SJCRH30 (cell line): Measurements from ENCODE around the gene LRRC4B. TPM values are rescaled to one million over a fixed set of nuclear protein-coding genes. Genes with fewer than 3 reads are reported as not detected.

Experiments used
- DNase-seq, 2 experiments: peaks; one replicate each; pipeline ENCODE4 v3.0.0-alpha.2; 2015 to 2020
- H3K27ac ChIP-seq: fragments of 250-450 bp; sonication (Bioruptor Pico); 2 replicates; pipeline ENCODE4 v1.5.1; 2020; ENCODE audit warnings: mild to moderate bottlenecking, moderate library complexity
- H3K27me3 ChIP-seq: fragments of 250-450 bp; sonication (Bioruptor Pico); 2 replicates; pipeline ENCODE4 v1.5.1; 2020; ENCODE audit warnings: mild to moderate bottlenecking, moderate library complexity
- H3K36me3 ChIP-seq: fragments of 250-450 bp; sonication (Bioruptor Pico); 2 replicates; pipeline ENCODE4 v1.5.1; 2020; ENCODE audit warnings: mild to moderate bottlenecking, moderate library complexity
- H3K4me1 ChIP-seq: fragments of 250-450 bp; sonication (Bioruptor Pico); 2 replicates; pipeline ENCODE4 v1.5.1; 2020; ENCODE audit warnings: mild to moderate bottlenecking, moderate library complexity
- H3K4me3 ChIP-seq: fragments of 250-450 bp; sonication (Bioruptor Pico); 2 replicates; pipeline ENCODE4 v1.5.1; 2020; ENCODE audit warnings: mild to moderate bottlenecking, moderate library complexity
- H3K9me3 ChIP-seq: fragments of 250-450 bp; sonication (Bioruptor Pico); replicated peaks from 2 replicates; pipeline ENCODE4 v1.5.1; 2020; ENCODE audit warnings: mild to moderate bottlenecking, moderate library complexity
- total RNA-seq: library from RNA; depleted of rRNA; stranded (reverse); fragments of >200 nt; shearing (Covaris generic); gene quantifications from 2 replicates; pipeline ENCODE4 v1.2.3, GENCODE V29; 2014

The LRRC4B gene
- total RNA-seq, 1 experiment from 2014 or later: 0.02 TPM

DNA sequence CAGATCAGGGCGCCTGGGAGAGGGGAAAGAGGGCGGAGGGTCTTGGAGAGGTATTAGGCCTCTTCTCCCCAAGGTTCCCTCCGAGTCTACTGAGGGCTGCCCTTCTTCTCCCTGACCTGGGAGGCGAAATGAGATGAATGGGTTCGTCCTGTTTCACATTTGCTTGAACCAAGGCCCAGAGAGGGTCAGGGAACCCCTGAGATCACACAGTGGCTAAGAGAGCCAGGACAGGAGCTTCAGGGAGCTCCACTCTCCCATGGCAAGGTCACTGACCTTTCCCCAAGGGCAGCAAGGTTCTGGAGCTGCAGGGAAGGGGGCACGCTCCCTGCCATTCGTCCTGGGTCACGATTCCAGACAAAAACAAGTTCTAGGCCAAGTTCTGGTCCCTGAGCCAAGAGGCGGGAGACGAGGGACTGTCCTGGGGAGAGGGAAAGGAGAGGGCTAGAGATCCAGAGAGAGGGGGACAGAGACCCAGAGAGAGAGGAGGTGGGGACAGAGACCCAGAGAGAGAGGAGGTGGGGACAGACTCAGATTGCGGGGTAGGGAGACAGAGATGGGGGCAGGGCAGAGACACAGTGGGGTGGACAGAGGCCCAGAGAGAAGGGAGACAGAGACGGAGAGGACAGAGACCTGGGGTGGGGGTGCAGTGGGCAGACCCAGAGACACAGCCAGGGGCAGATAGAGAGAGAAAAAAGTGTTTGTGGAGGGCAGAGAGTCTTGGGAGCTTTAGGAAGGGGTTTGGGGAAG lies 55.1 kb downstream of the LRRC4B start:
- H3K9me3 ChIP-seq: no peaks in the 10 kb centered on the region
- H3K4me1 ChIP-seq: peaks cover 19% of the 10 kb centered on the region
- no peak for DNase-seq
- peaks cover 6% of the 10 kb centered on the region; the same call in 1 of the 2 replicates for H3K27me3 ChIP-seq
- no peaks in the 10 kb centered on the region for H3K36me3 ChIP-seq
- no peak overlapping the region for H3K4me3 ChIP-seq
- no peak overlapping the region for H3K27ac ChIP-seq

DNA sequence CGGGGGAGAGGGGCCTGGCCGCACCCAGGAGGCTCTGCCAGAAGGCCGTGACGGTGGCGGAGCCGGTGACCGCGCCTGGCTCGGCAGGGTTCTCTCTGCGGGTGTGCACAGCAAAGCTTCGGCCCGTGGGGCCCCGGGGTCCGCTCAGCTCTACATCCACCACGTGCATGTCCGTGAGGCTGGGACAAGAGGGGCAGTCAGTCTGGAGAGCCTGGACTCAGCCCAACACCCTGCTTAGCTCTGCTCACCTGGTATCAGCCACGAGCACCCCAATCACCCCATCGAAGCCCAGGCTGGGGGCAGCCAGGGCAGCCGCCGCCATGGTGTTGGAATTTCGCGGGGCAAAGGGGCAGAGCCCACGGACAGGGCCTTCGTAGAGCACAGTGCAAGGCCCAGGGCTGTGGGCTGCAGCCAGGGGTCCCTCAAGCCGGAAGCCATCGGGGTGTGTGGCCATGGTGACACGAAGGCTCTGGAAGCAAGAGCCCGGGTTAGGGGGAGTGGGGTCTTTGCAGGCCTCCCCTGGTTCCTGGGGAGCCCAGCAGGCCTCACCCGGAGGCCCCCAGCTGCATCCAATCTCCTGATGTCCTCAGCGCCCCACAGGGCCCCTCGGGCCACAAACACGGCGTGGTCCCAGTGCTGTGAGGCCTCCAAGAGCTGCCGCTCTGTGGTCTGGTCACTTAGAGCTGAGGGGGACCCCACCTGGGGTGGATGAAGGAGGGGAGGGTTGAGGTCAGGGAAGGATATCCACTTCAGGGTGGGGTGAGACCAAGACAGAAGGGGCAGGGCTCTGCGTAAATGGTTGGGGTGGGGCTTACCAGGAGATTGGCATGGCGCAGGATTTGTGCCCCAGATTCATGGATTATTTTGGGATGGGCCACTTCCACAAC lies 55.9 kb downstream of the LRRC4B start:
- Histone ChIP-seq H3K27ac (no peak overlapping the region), H3K9me3 (no peaks in the 10 kb centered on the region), H3K4me3 (peak overlapping the region; percentile 62), H3K36me3 (no peaks in the 10 kb centered on the region), H3K4me1 (peaks cover 22% of the 10 kb centered on the region), H3K27me3 (peaks cover 6% of the 10 kb centered on the region; the same call in 1 of the 2 replicates)
- no peak for DNase-seq

DNA sequence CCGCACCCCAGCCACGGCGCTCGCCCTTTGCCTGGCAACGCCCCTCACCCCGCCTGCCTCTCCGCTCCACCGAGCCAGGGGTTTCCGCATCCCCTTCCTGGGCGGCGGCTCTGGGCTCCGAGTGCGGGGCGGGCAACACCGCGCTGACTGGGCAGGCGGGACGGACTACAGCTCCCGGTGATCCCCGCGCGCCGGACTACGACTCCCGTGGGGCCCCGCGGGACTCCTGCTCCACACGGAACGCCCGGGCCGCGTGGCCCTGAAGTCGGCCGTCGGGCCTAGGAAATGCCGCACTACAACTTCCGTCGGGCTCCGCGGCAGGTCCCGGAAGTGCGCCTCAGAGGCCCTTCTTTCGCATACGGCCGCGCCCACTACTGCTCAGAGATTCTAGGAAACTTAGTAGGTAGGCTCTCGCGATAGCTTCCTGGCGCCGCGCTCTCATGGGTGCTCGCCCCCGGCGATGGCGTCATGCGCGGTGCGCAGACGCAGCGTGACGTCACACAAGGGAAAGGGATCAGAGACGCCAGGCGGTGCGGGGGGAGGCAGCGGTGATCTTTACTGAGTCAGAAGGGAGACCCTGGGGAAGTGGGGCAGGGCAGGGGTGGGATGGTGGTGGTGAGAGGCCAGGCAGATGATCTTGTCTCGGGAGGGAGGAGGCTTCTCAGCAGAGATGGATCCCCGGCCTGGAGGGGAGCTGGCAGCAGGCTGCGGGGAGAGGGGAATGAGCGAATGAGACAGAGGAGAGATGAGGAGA lies 57.0 kb downstream of the LRRC4B start, which contains the start of gene JOSD2:
TSS of gene JOSD2 (minus strand) at position 123 of the 754 bp plus-strand sequence. CDS start 760 bp downstream, outside the sequence.
- peak within 1 kb of the TSS; percentile 66 for H3K27ac ChIP-seq
- no peaks in the 10 kb centered on the region for H3K36me3 ChIP-seq
- peaks cover 6% of the 10 kb centered on the region; the same call in 1 of the 2 replicates for H3K27me3 ChIP-seq
- peaks cover 22% of the 10 kb centered on the region for H3K4me1 ChIP-seq
- peak; percentile 99 for DNase-seq
- no peaks in the 10 kb centered on the region for H3K9me3 ChIP-seq
- H3K4me3 ChIP-seq: peak within 1 kb of the TSS; percentile 62

DNA sequence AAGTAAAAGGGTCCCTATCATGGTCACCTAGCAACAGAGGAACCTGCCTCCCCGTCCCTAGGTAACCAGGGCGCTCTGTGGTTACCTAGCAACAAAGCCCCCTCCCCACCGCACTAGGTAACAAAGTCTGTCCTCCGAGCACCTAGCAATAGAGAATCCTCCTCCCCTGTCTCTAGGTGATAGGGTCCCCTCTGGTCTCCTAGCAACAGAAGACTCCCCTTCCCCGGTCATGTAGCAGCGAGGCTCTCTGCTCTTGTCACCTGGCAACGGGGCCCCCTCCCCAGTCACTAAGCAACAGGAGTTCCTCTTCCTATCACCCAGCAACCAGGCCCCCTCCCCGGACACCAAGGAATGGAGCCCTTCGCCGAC lies 57.6 kb downstream of the LRRC4B start:
- H3K27me3 ChIP-seq: peaks cover 3% of the 10 kb centered on the region; the same call in 1 of the 2 replicates

DNA sequence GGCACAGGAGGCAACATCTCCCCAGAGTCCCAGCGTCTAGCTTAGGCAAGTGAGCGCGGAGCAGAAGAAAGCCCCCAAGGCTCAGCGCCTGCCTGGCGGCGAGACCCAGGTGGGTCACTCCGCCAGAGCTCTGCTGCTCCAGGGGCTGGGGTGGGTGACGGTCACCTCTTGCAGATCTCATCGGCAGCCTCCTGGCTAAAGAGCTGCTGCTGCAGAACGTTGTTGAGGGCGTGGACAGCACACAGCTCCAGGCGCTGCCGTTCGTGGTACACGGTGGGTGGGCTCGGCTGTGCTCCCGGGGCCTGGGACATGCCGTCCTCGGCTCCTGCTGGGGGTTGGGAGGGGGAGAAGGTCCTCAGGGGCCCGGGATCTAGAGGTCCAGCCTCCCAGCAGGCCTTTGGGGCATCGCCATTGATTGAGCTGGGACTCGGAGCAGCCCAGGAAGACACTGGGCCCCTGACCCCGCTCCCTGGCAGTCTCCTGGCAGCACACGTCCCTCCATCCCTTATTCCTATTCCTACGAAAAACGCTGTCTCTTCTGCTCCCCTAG lies 58.0 kb downstream of the LRRC4B start:
- H3K9me3 ChIP-seq: no peaks in the 10 kb centered on the region
- DNase-seq: peak; percentile 67 to 70
- peaks cover 22% of the 10 kb centered on the region for H3K4me1 ChIP-seq
- H3K27ac ChIP-seq: peak overlapping the region; percentile 66
- H3K27me3 ChIP-seq: no peaks in the 10 kb centered on the region
- peak overlapping the region; percentile 62 for H3K4me3 ChIP-seq
- no peaks in the 10 kb centered on the region for H3K36me3 ChIP-seq

More for the DNA sequence above, 57.6 kb downstream of the LRRC4B start:
- peak overlapping the region; percentile 66 for H3K27ac ChIP-seq
- peak in 1 of 2 experiments; percentile 54 for DNase-seq
- no peaks in the 10 kb centered on the region for H3K36me3 ChIP-seq
- H3K9me3 ChIP-seq: no peaks in the 10 kb centered on the region
- peak overlapping the region; percentile 62 for H3K4me3 ChIP-seq
- H3K4me1 ChIP-seq: peaks cover 22% of the 10 kb centered on the region

DNA sequence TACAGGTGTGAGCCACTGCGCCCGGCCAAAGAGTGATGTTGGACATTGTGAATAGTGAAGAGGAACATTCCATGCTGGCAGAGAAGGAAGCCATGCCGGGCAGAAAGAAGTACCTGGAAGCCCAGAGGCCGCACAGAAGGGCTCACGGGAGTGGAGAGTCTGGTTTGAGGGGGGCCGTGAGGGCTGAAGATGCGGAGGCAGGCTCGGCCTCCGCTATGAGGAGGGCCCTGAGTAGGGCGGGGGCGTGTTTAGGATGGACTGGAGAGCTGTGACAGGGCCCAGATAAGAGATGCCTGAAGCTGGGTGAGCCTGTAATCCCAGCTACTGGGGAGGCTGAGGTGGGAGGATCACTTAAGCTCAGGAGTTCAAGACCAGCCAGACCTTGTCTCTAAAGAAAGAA lies 58.9 kb downstream of the LRRC4B start:
- H3K27me3 ChIP-seq: no peaks in the 10 kb centered on the region
- no peaks in the 10 kb centered on the region for H3K9me3 ChIP-seq
- H3K4me1 ChIP-seq: peaks cover 22% of the 10 kb centered on the region
- DNase-seq: no peak
- H3K36me3 ChIP-seq: no peaks in the 10 kb centered on the region
- H3K4me3 ChIP-seq: no peak overlapping the region
- peak overlapping the region; percentile 72; the same call in 1 of the 2 replicates for H3K27ac ChIP-seq

DNA sequence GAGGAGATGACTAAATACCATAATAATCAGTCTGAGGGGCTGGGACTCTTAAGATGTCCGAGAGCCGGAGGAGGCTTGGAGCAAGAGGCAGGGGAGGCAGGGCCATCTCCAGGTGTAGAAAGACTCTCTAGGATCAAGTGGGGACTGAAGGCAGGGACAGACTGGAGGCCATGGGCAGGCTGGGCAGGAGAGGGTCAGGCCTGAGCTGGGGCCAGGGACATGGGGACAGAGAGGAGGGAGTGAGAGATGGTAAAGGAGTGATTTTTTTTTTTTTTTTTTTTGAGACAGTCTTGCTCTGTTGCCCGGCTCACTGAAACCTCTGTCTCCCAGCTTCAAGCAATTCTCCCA lies 59.4 kb downstream of the LRRC4B start:
- DNase-seq: no peak
- peak overlapping the region; percentile 72 for H3K27ac ChIP-seq
- no peak overlapping the region for H3K4me3 ChIP-seq
- H3K4me1 ChIP-seq: peaks cover 22% of the 10 kb centered on the region
- no peaks in the 10 kb centered on the region for H3K9me3 ChIP-seq
- H3K27me3 ChIP-seq: no peaks in the 10 kb centered on the region
- no peaks in the 10 kb centered on the region for H3K36me3 ChIP-seq

DNA sequence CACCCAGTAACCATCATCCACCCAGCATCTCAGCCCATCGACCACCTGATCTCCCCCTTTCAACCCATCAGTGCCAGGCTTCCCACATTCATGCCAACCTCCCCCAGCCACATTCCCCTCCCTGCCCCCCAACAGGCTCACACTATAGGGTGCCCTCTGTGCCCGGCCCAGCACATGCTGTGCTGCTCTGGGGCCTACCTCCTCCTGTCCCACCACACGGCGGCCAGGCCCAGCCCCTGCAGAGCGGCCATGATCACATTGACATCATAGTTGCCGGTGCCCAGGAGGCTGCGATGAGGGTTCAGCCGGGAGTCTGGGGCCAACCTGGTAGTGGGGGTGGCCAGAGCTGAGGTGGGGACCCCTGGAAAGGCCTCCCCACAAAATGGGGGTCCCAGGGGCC lies 60.9 kb downstream of the LRRC4B start:
- DNase-seq: no peak
- H3K36me3 ChIP-seq: no peaks in the 10 kb centered on the region
- H3K27me3 ChIP-seq: no peaks in the 10 kb centered on the region

DNA sequence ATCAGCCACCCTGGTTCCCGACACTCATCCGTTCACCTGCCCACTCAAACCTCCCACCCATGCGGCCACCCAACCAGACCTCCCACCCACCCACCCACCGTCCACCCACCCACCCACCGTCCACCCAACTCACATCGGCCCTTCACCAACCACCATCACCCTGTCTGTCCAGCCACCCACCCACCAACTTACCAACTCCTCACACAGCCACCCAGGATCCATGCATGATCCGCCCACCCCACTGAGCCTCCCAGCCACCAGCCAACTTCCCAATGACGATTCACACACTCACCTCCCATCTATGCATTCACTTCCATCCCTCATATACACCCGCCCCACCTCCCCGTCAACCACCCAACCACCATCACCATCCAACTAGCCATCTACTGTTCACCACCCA lies 61.5 kb downstream of the LRRC4B start:
- Histone ChIP-seq H3K36me3 (no peaks in the 10 kb centered on the region), H3K4me3 (no peak overlapping the region), H3K9me3 (no peaks in the 10 kb centered on the region), H3K27me3 (no peaks in the 10 kb centered on the region), H3K27ac (no peak overlapping the region), H3K4me1 (peaks cover 32% of the 10 kb centered on the region)
- DNase-seq: no peak

More for the DNA sequence above, 60.9 kb downstream of the LRRC4B start:
- no peaks in the 10 kb centered on the region for H3K9me3 ChIP-seq
- no peak overlapping the region for H3K27ac ChIP-seq
- H3K4me3 ChIP-seq: no peak overlapping the region
- H3K4me1 ChIP-seq: peaks cover 27% of the 10 kb centered on the region

DNA sequence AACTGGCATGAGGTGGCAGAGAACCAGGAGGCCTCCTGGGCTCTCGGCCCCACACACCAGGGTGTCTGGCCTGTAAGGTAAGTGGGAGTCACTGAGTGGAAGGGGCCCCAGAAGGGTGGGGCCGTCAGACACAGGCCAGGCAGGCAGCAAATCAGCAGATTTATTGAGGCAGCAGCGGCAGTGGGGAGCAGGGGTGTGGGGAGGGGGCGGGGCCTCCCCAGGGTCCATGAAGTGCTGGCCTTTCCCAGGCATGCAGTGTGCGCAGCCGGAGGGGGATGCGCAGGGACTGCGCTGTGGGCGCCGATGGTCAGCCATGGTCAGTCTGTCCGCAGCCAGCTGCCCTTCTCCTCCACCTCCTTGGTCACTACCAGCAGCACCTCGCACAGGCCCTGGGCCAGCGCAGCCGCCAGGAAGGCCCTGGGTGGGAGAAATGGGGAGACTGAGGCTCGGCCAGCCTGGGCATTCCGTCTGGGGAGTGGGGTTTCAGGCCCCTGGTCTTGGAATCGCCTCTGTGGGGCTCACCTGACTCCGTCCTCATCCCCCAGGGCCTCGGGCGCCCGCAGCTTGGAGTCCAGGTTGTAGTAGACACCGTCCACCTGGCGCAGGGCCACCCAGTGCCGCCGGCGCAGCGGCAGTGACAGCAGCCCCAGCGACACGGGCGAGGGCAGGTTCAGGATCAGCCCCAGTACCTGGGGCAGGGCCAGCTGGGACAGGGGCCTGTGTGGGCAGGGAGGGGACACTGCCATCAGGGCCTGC lies 62.2 kb downstream of the LRRC4B start:
- no peak overlapping the region for H3K4me3 ChIP-seq
- H3K9me3 ChIP-seq: no peaks in the 10 kb centered on the region
- H3K4me1 ChIP-seq: peaks cover 39% of the 10 kb centered on the region
- H3K27me3 ChIP-seq: no peaks in the 10 kb centered on the region
- no peaks in the 10 kb centered on the region for H3K36me3 ChIP-seq
- no peak overlapping the region for H3K27ac ChIP-seq
- DNase-seq: no peak

DNA sequence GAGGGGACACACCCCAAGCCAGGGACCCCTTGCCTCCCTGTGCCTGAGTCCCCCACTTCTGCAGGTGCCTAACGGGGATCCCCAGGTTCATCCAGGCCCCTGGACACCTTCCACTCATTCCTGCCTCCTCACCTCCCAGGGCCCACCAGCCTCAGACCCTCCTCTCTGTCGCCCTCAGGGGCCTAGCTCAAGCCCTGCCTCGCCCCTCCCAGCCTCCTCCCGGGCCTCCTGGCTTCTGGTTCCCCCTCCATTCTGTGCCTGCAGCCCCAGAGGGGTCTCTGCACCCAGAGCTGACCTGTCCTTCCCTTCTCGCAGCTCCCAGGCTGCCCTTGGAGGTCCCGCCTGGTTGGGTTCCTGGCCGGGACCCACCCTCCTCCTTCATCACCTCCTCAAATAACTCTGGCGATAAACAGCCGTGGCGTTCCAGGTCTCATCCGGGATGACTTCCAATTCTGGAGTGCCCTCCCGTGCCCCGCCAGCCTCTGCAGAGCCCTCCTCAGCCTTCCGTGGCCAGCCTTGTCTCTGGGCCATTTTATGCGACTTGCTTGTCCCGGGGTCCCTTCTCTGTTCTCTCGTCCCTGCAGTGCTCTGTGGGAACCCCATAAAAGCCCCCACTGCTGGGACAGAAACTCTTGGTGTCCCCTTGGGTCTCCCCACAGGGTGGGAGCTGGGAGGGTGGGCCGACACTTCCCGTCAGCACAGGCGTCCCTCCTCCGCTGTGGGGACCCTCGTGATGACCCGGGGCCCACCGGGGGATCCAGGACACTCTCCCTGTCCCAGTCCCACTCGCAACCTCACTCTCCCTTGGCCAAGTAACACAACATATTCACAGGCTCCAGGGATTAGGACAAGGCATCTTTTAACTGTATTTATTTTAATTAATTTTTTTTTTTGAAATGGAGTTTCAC lies 66.4 kb downstream of the LRRC4B start:
- Histone ChIP-seq H3K27me3 (no peaks in the 10 kb centered on the region), H3K27ac (peak overlapping the region; percentile 85), H3K9me3 (no peaks in the 10 kb centered on the region), H3K4me1 (peaks cover 20% of the 10 kb centered on the region), H3K4me3 (peak overlapping the region; percentile 69), H3K36me3 (no peaks in the 10 kb centered on the region)
- DNase-seq: peak; percentile 49 to 55

DNA sequence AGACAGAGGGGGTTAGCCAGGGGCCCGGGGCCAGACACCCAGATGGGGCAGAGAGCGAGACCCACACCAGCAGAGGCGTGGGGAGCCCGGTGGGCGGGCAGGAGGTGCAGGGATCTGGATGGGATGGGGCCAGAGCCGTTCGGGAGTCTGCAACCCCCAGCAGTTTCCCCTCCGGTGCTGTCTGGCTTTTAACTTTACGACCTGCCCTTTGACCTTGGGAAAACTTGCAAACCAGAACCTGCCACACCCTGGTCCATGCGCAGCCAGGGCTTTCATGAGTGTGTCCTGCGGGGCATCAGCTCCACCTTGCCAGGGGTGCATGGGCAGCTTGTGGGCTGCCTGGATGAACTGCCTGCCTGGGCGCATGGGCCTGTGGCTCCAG lies 67.1 kb downstream of the LRRC4B start:
- no peak for DNase-seq
- peaks cover 23% of the 10 kb centered on the region for H3K4me1 ChIP-seq
- peak overlapping the region; percentile 85 for H3K27ac ChIP-seq
- no peaks in the 10 kb centered on the region for H3K9me3 ChIP-seq
- peak overlapping the region; percentile 69 for H3K4me3 ChIP-seq
- no peaks in the 10 kb centered on the region for H3K36me3 ChIP-seq
- no peaks in the 10 kb centered on the region for H3K27me3 ChIP-seq

DNA sequence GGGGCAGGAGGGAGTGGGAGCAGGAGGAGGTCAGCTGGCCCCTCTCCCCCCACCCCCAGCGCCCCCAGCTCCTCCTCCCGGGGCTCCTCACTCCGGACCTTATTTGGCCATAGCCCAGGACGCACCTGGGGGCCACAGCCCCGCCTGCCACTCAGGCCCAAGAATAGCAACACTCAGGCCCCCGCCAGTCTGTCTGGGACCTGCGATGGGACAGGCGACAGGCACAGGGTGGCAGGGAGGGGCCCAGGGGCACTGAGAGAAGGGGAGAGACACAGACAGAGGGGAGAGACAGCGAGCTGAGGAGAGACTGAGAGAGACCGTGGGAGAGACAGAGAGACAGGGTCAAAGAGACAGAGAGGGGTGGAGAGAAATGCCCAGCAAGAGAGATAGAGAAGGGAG lies 67.5 kb downstream of the LRRC4B start:
- Histone ChIP-seq H3K36me3 (no peaks in the 10 kb centered on the region), H3K27me3 (no peaks in the 10 kb centered on the region), H3K9me3 (no peaks in the 10 kb centered on the region), H3K4me3 (peak overlapping the region; percentile 69), H3K27ac (peak overlapping the region; percentile 85), H3K4me1 (peaks cover 26% of the 10 kb centered on the region)
- DNase-seq: no peak
